ENCODE measurements around the gene AGAP3. TPM values are rescaled to one million over a fixed set of nuclear protein-coding genes. Genes with fewer than 3 reads are reported as not detected.

Gene AGAP3
- total RNA-seq, 1 experiment from 2014 or later, result 1.6 TPM

- H3K9ac ChIP-seq (ENCODE audit: low read length), result no peak overlapping the region
- no peak overlapping the region for H3K27ac ChIP-seq (ENCODE audit: low read length)
- no peaks in the 10 kb centered on the region for H3K27me3 ChIP-seq (ENCODE audit: low read length)
- H2AFZ ChIP-seq (ENCODE audit: low read length), result no peak overlapping the region
- no peaks in the 10 kb centered on the region for H3K4me1 ChIP-seq (ENCODE audit: low read length)
- H3K9me2 ChIP-seq (replicated peaks; ENCODE audit: insufficient read depth, low read length), result no peaks in the 10 kb centered on the region
- no peaks in the 10 kb centered on the region for H3K36me3 ChIP-seq (ENCODE audit: insufficient read depth, low read length)
- H3K4me2 ChIP-seq (ENCODE audit: low read depth, low read length, poor library complexity, severe bottlenecking), result no peak overlapping the region
- no peaks in the 10 kb centered on the region for H3K79me2 ChIP-seq (ENCODE audit: low read length)
- no peak for DNase-seq
- no peaks in the 10 kb centered on the region for H4K20me1 ChIP-seq (ENCODE audit: insufficient read depth, low read depth, low read length)
- no peaks in the 10 kb centered on the region for H3K9me3 ChIP-seq (ENCODE audit: low read length)
- H3K4me3 ChIP-seq (ENCODE audit: low read length), result no peak overlapping the region
Observed at GRCh38 chr7:151146761-151147160, 60.5 kb downstream of the AGAP3 start.

GRCh38 chr7:151148319-151149259, 62.3 kb downstream of the AGAP3 start:
- no peaks in the 10 kb centered on the region for H4K20me1 ChIP-seq (ENCODE audit: insufficient read depth, low read depth, low read length)
- no peak overlapping the region for H3K4me3 ChIP-seq (ENCODE audit: low read length)
- no peaks in the 10 kb centered on the region for H3K9me3 ChIP-seq (ENCODE audit: low read length)
- no peaks in the 10 kb centered on the region for H3K36me3 ChIP-seq (ENCODE audit: insufficient read depth, low read length)
- no peak overlapping the region for H2AFZ ChIP-seq (ENCODE audit: low read length)
- no peaks in the 10 kb centered on the region for H3K4me1 ChIP-seq (ENCODE audit: low read length)
- H3K79me2 ChIP-seq (ENCODE audit: low read length), result no peaks in the 10 kb centered on the region
- H3K27ac ChIP-seq (ENCODE audit: low read length), result no peak overlapping the region
- no peak overlapping the region for H3K4me2 ChIP-seq (ENCODE audit: low read depth, low read length, poor library complexity, severe bottlenecking)
- DNase-seq, result no peak
- H3K9ac ChIP-seq (ENCODE audit: low read length), result no peak overlapping the region
- no peaks in the 10 kb centered on the region for H3K9me2 ChIP-seq (replicated peaks; ENCODE audit: insufficient read depth, low read length)
- no peaks in the 10 kb centered on the region for H3K27me3 ChIP-seq (ENCODE audit: low read length)

- Histone ChIP-seq H3K4me3 (ENCODE audit: low read length) (no peak overlapping the region), H3K79me2 (ENCODE audit: low read length) (no peaks in the 10 kb centered on the region), H3K4me1 (ENCODE audit: low read length) (no peaks in the 10 kb centered on the region), H3K36me3 (ENCODE audit: insufficient read depth, low read length) (no peaks in the 10 kb centered on the region), H4K20me1 (ENCODE audit: insufficient read depth, low read depth, low read length) (no peaks in the 10 kb centered on the region), H3K4me2 (ENCODE audit: low read depth, low read length, poor library complexity, severe bottlenecking) (no peak overlapping the region), H3K9me2 (replicated peaks; ENCODE audit: insufficient read depth, low read length) (no peaks in the 10 kb centered on the region), H3K27me3 (ENCODE audit: low read length) (no peaks in the 10 kb centered on the region), H2AFZ (ENCODE audit: low read length) (no peak overlapping the region), H3K27ac (ENCODE audit: low read length) (no peak overlapping the region), H3K9ac (ENCODE audit: low read length) (no peak overlapping the region), H3K9me3 (ENCODE audit: low read length) (no peaks in the 10 kb centered on the region)
- no peak for DNase-seq
Observed at GRCh38 chr7:151150388-151150787, 64.1 kb downstream of the AGAP3 start.

GRCh38 chr7:151152643-151153513, 66.6 kb downstream of the AGAP3 start:
- H3K79me2 ChIP-seq (ENCODE audit: low read length), result no peaks in the 10 kb centered on the region
- no peaks in the 10 kb centered on the region for H3K9me2 ChIP-seq (replicated peaks; ENCODE audit: insufficient read depth, low read length)
- no peak overlapping the region for H3K9ac ChIP-seq (ENCODE audit: low read length)
- DNase-seq, result no peak
- no peaks in the 10 kb centered on the region for H3K9me3 ChIP-seq (ENCODE audit: low read length)
- no peaks in the 10 kb centered on the region for H3K4me1 ChIP-seq (ENCODE audit: low read length)
- H3K36me3 ChIP-seq (ENCODE audit: insufficient read depth, low read length), result no peaks in the 10 kb centered on the region
- no peak overlapping the region for H3K4me3 ChIP-seq (ENCODE audit: low read length)
- H3K4me2 ChIP-seq (ENCODE audit: low read depth, low read length, poor library complexity, severe bottlenecking), result no peak overlapping the region
- H2AFZ ChIP-seq (ENCODE audit: low read length), result no peak overlapping the region
- H4K20me1 ChIP-seq (ENCODE audit: insufficient read depth, low read depth, low read length), result no peaks in the 10 kb centered on the region
- H3K27me3 ChIP-seq (ENCODE audit: low read length), result no peaks in the 10 kb centered on the region
- no peak overlapping the region for H3K27ac ChIP-seq (ENCODE audit: low read length)

GRCh38 chr7:151157645-151158329, 71.5 kb downstream of the AGAP3 start:
- no peak overlapping the region for H3K4me3 ChIP-seq (ENCODE audit: low read length)
- H3K79me2 ChIP-seq (ENCODE audit: low read length), result no peaks in the 10 kb centered on the region
- no peaks in the 10 kb centered on the region for H3K36me3 ChIP-seq (ENCODE audit: insufficient read depth, low read length)
- no peak overlapping the region for H2AFZ ChIP-seq (ENCODE audit: low read length)
- H3K4me2 ChIP-seq (ENCODE audit: low read depth, low read length, poor library complexity, severe bottlenecking), result no peak overlapping the region
- no peaks in the 10 kb centered on the region for H3K27me3 ChIP-seq (ENCODE audit: low read length)
- DNase-seq, result no peak
- H3K9me2 ChIP-seq (replicated peaks; ENCODE audit: insufficient read depth, low read length), result no peaks in the 10 kb centered on the region
- no peak overlapping the region for H3K27ac ChIP-seq (ENCODE audit: low read length)
- no peak overlapping the region for H3K9ac ChIP-seq (ENCODE audit: low read length)
- H3K4me1 ChIP-seq (ENCODE audit: low read length), result no peaks in the 10 kb centered on the region
- no peaks in the 10 kb centered on the region for H3K9me3 ChIP-seq (ENCODE audit: low read length)
- H4K20me1 ChIP-seq (ENCODE audit: insufficient read depth, low read depth, low read length), result no peaks in the 10 kb centered on the region

GRCh38 chr7:151161757-151162156, 75.5 kb downstream of the AGAP3 start:
- Histone ChIP-seq H3K9me2 (replicated peaks; ENCODE audit: insufficient read depth, low read length) (no peaks in the 10 kb centered on the region), H2AFZ (ENCODE audit: low read length) (no peak overlapping the region), H3K36me3 (ENCODE audit: insufficient read depth, low read length) (no peaks in the 10 kb centered on the region), H3K27ac (ENCODE audit: low read length) (no peak overlapping the region), H3K4me3 (ENCODE audit: low read length) (no peak overlapping the region), H4K20me1 (ENCODE audit: insufficient read depth, low read depth, low read length) (no peaks in the 10 kb centered on the region), H3K9ac (ENCODE audit: low read length) (no peak overlapping the region), H3K9me3 (ENCODE audit: low read length) (no peaks in the 10 kb centered on the region), H3K27me3 (ENCODE audit: low read length) (no peaks in the 10 kb centered on the region), H3K4me2 (ENCODE audit: low read depth, low read length, poor library complexity, severe bottlenecking) (no peak overlapping the region), H3K79me2 (ENCODE audit: low read length) (no peaks in the 10 kb centered on the region), H3K4me1 (ENCODE audit: low read length) (no peaks in the 10 kb centered on the region)
- DNase-seq, result no peak

- Histone ChIP-seq H3K4me1 (ENCODE audit: low read length) (no peaks in the 10 kb centered on the region), H2AFZ (ENCODE audit: low read length) (no peak overlapping the region), H3K27me3 (ENCODE audit: low read length) (no peaks in the 10 kb centered on the region), H3K9ac (ENCODE audit: low read length) (no peak overlapping the region), H3K27ac (ENCODE audit: low read length) (no peak overlapping the region), H3K9me3 (ENCODE audit: low read length) (no peaks in the 10 kb centered on the region), H3K36me3 (ENCODE audit: insufficient read depth, low read length) (no peaks in the 10 kb centered on the region), H3K9me2 (replicated peaks; ENCODE audit: insufficient read depth, low read length) (no peaks in the 10 kb centered on the region), H3K4me2 (ENCODE audit: low read depth, low read length, poor library complexity, severe bottlenecking) (no peak overlapping the region), H3K4me3 (ENCODE audit: low read length) (no peak overlapping the region), H3K79me2 (ENCODE audit: low read length) (no peaks in the 10 kb centered on the region), H4K20me1 (ENCODE audit: insufficient read depth, low read depth, low read length) (no peaks in the 10 kb centered on the region)
- no peak for DNase-seq
Observed at GRCh38 chr7:151166629-151167196, 80.4 kb downstream of the AGAP3 start.
